ENCODE measurements around the gene KRT6A.

KRT6A gene

DNA sequence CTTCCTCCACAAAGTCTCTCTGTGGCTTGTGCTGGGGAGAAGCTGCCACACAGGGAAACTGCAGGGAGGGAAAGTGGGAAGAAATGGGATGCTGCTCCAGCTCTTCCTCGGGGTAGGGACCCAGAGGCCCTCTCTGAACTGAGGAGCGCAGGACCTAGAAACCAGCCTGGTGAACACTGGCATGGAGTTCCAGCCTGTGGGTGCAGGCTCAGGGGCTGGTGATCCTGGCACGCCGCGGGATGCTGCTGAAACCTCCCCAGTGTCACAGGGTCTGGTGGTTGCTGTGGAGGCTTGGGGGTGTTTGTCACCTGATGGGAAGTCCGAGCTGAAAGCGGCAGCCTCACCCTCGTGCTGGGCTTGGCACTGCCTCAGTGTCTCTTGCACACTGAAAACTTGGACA is 53.6 kb downstream of the KRT6A start:
- in situ Hi-C loops (cut with HindIII; ENCODE audit: low pct_unique_long_range_greater_than_20kb, low sequenced_read_pairs): no loop called here
- TF ChIP-seq JUND (IDR thresholded peaks at IDR 0.05; ENCODE audit: low read depth): no peak
- no peak for DNase-seq (ENCODE audit: low read depth in 1 of 2, low spot score in 1 of 2)

- DNase-seq (ENCODE audit: low read depth in 1 of 2, low spot score in 1 of 2): no peak
- no peak for TF ChIP-seq JUND (IDR thresholded peaks at IDR 0.05; ENCODE audit: low read depth)
- in situ Hi-C loops (cut with HindIII; ENCODE audit: low pct_unique_long_range_greater_than_20kb, low sequenced_read_pairs): no loop called here
Measured at GRCh38 chr12:52438305-52439301, 54.5 kb downstream of the KRT6A start.

- no peak for DNase-seq (ENCODE audit: low read depth in 1 of 2, low spot score in 1 of 2)
- in situ Hi-C loops (cut with HindIII; ENCODE audit: low pct_unique_long_range_greater_than_20kb, low sequenced_read_pairs): no loop called here
- TF ChIP-seq JUND (IDR thresholded peaks at IDR 0.05; ENCODE audit: low read depth): no peak
Measured at GRCh38 chr12:52437508-52437907, 55.5 kb downstream of the KRT6A start.
